HFF-Myc (cell line): ENCODE data around the gene ZFPL1.
A peak's percentile ranks its signal among the peaks of the same experiment; 100 is the strongest.

ENCODE experiments used
- DNase-seq: peaks from one replicate; pipeline ENCODE4 v3.0.0-alpha.2; 2011; ENCODE audit warnings: low read depth; ENCODE audit errors: extremely low read depth
- H3K4me3 ChIP-seq: replicated peaks from 2 replicates; pipeline ENCODE4 v1.5.1; 2011; ENCODE audit warnings: low read depth, mild to moderate bottlenecking, control low read depth, low read length
- CTCF ChIP-seq: IDR thresholded peaks from 2 replicates; pipeline ENCODE4 v1.5.1; 2012; ENCODE audit warnings: mild to moderate bottlenecking, low read depth, low read length, control low read depth; ENCODE audit errors: missing control alignments

Gene ZFPL1

GRCh38 chr11:65111744-65112545, 27.9 kb downstream of the ZFPL1 start, which contains the start of gene TM7SF2:
TSS of gene TM7SF2 (plus strand) at chr11:65111872. CDS start at chr11:65112016, 144 bp downstream.
- no peak for DNase-seq
- peak within 1 kb of the TSS; percentile 52 for H3K4me3 ChIP-seq

GRCh38 chr11:65112546-65113360, 28.7 kb downstream of the ZFPL1 start:
- DNase-seq: no peak
- H3K4me3 ChIP-seq: peak overlapping the region; percentile 52
- TF ChIP-seq CTCF: peak; percentile 85

More at GRCh38 chr11:65111744-65112545, 27.9 kb downstream of the ZFPL1 start, which contains the start of gene TM7SF2:
- TF ChIP-seq CTCF: no peak

GRCh38 chr11:65113361-65113756, 29.3 kb downstream of the ZFPL1 start:
- H3K4me3 ChIP-seq: peak overlapping the region; percentile 52
- no peak for DNase-seq

GRCh38 chr11:65113839-65114238, 29.8 kb downstream of the ZFPL1 start:
- no peak for TF ChIP-seq CTCF
- no peak overlapping the region for H3K4me3 ChIP-seq
- DNase-seq: no peak

More at GRCh38 chr11:65113361-65113756, 29.3 kb downstream of the ZFPL1 start:
- no peak for TF ChIP-seq CTCF

GRCh38 chr11:65114538-65115171, 30.6 kb downstream of the ZFPL1 start:
- no peak overlapping the region for H3K4me3 ChIP-seq
- DNase-seq: no peak
- TF ChIP-seq CTCF: no peak

- TF ChIP-seq CTCF: no peak
- DNase-seq: no peak
- peak overlapping the region; percentile 94; the same call in 1 of the 2 replicates for H3K4me3 ChIP-seq
Observed at GRCh38 chr11:65115361-65116082, 31.5 kb downstream of the ZFPL1 start.
